GM23248 (cell line): Measurements from ENCODE around the gene DMWD. TPM values are rescaled to one million over a fixed set of nuclear protein-coding genes. Genes with fewer than 3 reads are reported as not detected.

ENCODE experiments used
- DNase-seq: peaks from one replicate; pipeline ENCODE4 v3.0.0-alpha.2; 2015
- H2AFZ ChIP-seq: fragments of 200-600 bp; sonication (generic); 2 replicates; pipeline ENCODE4 v1.6.1; 2016; ENCODE audit warnings: antibody characterized with exemption
- H3F3A ChIP-seq: fragments of 200-600 bp; sonication (generic); 2 replicates; pipeline ENCODE4 v1.6.1; 2016; ENCODE audit warnings: mild to moderate bottlenecking, antibody characterized with exemption, mixed run types; ENCODE audit not compliant: insufficient read depth
- H3K27ac ChIP-seq: fragments of 200-600 bp; sonication (generic); 2 replicates; pipeline ENCODE4 v1.5.1; 2016; ENCODE audit warnings: mild to moderate bottlenecking
- H3K27me3 ChIP-seq: fragments of 200-600 bp; sonication (generic); replicated peaks from 2 replicates; pipeline ENCODE4 v1.6.1; 2016; ENCODE audit warnings: mild to moderate bottlenecking; ENCODE audit not compliant: insufficient read depth
- H3K36me3 ChIP-seq: fragments of 200-600 bp; sonication (generic); 2 replicates; pipeline ENCODE4 v1.6.1; 2016; ENCODE audit warnings: low read depth, mild to moderate bottlenecking
- H3K4me1 ChIP-seq: fragments of 200-600 bp; sonication (generic); 2 replicates; pipeline ENCODE4 v1.6.1; 2016; ENCODE audit warnings: mild to moderate bottlenecking; ENCODE audit not compliant: insufficient read depth
- H3K4me2 ChIP-seq: fragments of 200-600 bp; sonication (generic); one replicate; pipeline ENCODE4 v1.6.1; 2016; ENCODE audit warnings: mild to moderate bottlenecking; ENCODE audit not compliant: unreplicated experiment
- H3K4me3 ChIP-seq: fragments of 200-600 bp; sonication (generic); 2 replicates; pipeline ENCODE4 v1.5.1; 2016; ENCODE audit warnings: mild to moderate bottlenecking
- H3K79me2 ChIP-seq: fragments of 200-600 bp; sonication (generic); 2 replicates; pipeline ENCODE4 v1.6.1; 2016; ENCODE audit warnings: mild to moderate bottlenecking; ENCODE audit not compliant: insufficient read depth
- H3K9ac ChIP-seq: fragments of 200-600 bp; sonication (generic); 2 replicates; pipeline ENCODE4 v1.6.1; 2016; ENCODE audit warnings: mild to moderate bottlenecking
- H3K9me2 ChIP-seq: fragments of 200-600 bp; sonication (generic); 2 replicates; pipeline ENCODE4 v1.6.1; 2016; ENCODE audit warnings: mixed run types, mild to moderate bottlenecking, moderate library complexity; ENCODE audit not compliant: insufficient read depth
- H3K9me3 ChIP-seq: fragments of 200-600 bp; sonication (generic); one replicate; pipeline ENCODE4 v1.6.1; 2017; ENCODE audit warnings: low read depth
- H4K20me1 ChIP-seq: fragments of 200-600 bp; sonication (generic); 2 replicates; pipeline ENCODE4 v1.6.0; 2016; ENCODE audit not compliant: insufficient read depth
- EZH2 ChIP-seq: fragments of 200-600 bp; sonication (generic); IDR thresholded peaks from 2 replicates; pipeline ENCODE4 v1.6.1; 2018; ENCODE audit warnings: antibody characterized with exemption, mild to moderate bottlenecking; ENCODE audit not compliant: insufficient read depth, poor library complexity, severe bottlenecking
- EZH2phosphoT487 ChIP-seq: fragments of 200-600 bp; sonication (generic); IDR thresholded peaks from 2 replicates; pipeline ENCODE4 v1.6.1; 2018; ENCODE audit warnings: antibody characterized with exemption, moderate library complexity, mild to moderate bottlenecking, low read depth; ENCODE audit not compliant: insufficient read depth
- WGBS, 2 experiments: methylation state at CpG; one replicate each; pipeline ENCODE4 v1.1.6; 2015 to 2017; ENCODE audit warnings: low lambda C conversion rate in 2 of 2, low coverage in 1 of 2; ENCODE audit errors: missing lambda C conversion rate in 2 of 2; 5-methylcytosine and 5-hydroxymethylcytosine counted together
- in situ Hi-C: fragments of 300-500 bp; cut with MboI; formaldehyde crosslinking; loops from 2 replicates; pipeline ENCODE4 v1.15.0; 2020
- polyA plus RNA-seq: library from polyadenylated mRNA; unstranded; fragments of >200 nt; fragmentation: Nextera tagmentation; extraction: Ambion mirVana; gene quantifications from 2 replicates; pipeline ENCODE4 v1.2.1, GENCODE V29; 2016
- total RNA-seq: library from RNA; depleted of rRNA; stranded (reverse); fragments of >200 nt; shearing (Covaris generic); gene quantifications from 2 replicates; pipeline ENCODE4 v1.2.3, GENCODE V29; 2014

The DMWD gene
- total and polyA plus RNA-seq, 2 experiments from 2014 or later: 11.5 to 32.6 TPM

DNA sequence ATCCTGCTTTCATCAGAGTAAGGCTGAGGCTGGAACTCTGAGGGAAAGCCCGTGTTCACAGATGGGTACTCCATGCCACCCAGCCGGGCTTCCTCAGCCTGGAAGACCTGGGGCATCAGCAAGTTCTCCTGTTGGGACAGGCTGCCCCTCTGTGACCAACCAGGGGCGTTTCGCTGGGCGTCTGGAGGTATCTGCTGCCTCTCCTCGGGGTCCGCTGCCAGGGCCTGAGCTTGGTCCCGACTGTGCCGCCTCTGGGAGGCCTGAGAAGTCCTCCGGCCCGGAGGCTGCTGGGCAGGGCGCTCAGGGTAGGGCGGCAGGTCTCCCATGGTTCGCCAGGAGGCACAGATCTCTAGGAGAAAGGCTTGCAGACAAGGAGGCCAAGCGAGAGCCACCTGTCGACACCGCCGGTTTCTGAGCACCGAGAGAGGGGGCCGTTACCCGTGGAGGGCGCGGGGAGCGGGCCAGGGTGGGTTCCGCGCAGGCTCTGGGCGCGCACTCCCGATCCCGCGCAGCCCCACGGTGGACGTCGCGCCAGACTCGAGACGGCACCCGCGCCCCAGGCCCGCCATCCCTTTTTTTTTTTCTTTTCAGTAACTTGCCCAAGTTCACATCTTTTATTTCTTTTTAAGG lies 22.3 kb upstream of the DMWD start, which contains the start of gene RSPH6A:
RSPH6A (minus strand) TSS at position 458 of the 630 bp plus-strand sequence; CDS start at position 326, 132 bp downstream.
- Histone ChIP-seq H3K9me3 (no peaks in the 10 kb centered on the region), H3K4me3 (no peak within 1 kb of the TSS), H3F3A (no peaks in the 10 kb centered on the region), H3K36me3 (no peaks in the 10 kb centered on the region), H3K27ac (no peak within 1 kb of the TSS), H3K27me3 (no peaks in the 10 kb centered on the region), H3K9ac (no peak within 1 kb of the TSS), H2AFZ (no peak within 1 kb of the TSS), H3K4me1 (peaks cover 6% of the 10 kb centered on the region; the same call in 1 of the 2 replicates), H4K20me1 (no peaks in the 10 kb centered on the region), H3K9me2 (no peaks in the 10 kb centered on the region), H3K4me2 (no peak within 1 kb of the TSS), H3K79me2 (no peaks in the 10 kb centered on the region)
- WGBS, 2 experiments: 73 to 79% methylated on average over 29 to 40 of the region's 40 CpGs
- no peak for TF ChIP-seq EZH2
- TF ChIP-seq EZH2phosphoT487: no peak
- in situ Hi-C loops: no loop called here
- no peak for DNase-seq

- WGBS, 2 experiments: 74 to 79% methylated on average over 11 to 12 of the region's 12 CpGs
- no peaks in the 10 kb centered on the region for H4K20me1 ChIP-seq
Observed at GRCh38 chr19:45814166-45814780, 21.6 kb upstream of the DMWD start.

GRCh38 chr19:45812297-45812696 lies 19.7 kb upstream of the DMWD start:
- no peak overlapping the region for H3K9ac ChIP-seq
- no peaks in the 10 kb centered on the region for H3K36me3 ChIP-seq
- no peak overlapping the region for H3K4me3 ChIP-seq
- H3K79me2 ChIP-seq: no peaks in the 10 kb centered on the region
- TF ChIP-seq EZH2phosphoT487 (no peak), EZH2 (no peak)
- H4K20me1 ChIP-seq: no peaks in the 10 kb centered on the region
- in situ Hi-C loops: no loop called here
- H3K4me1 ChIP-seq: peaks cover 13% of the 10 kb centered on the region
- no peak overlapping the region for H3K4me2 ChIP-seq
- WGBS, 2 experiments: 75 to 81% methylated on average over 6 of the region's 6 CpGs
- H3F3A ChIP-seq: no peaks in the 10 kb centered on the region
- H3K27me3 ChIP-seq: no peaks in the 10 kb centered on the region
- no peaks in the 10 kb centered on the region for H3K9me3 ChIP-seq
- no peak overlapping the region for H2AFZ ChIP-seq
- no peak for DNase-seq
- no peaks in the 10 kb centered on the region for H3K9me2 ChIP-seq
- no peak overlapping the region for H3K27ac ChIP-seq

More at GRCh38 chr19:45814166-45814780, 21.6 kb upstream of the DMWD start:
- Histone ChIP-seq H2AFZ (no peak overlapping the region), H3K27me3 (no peaks in the 10 kb centered on the region), H3K9me2 (no peaks in the 10 kb centered on the region), H3K4me1 (peaks cover 13% of the 10 kb centered on the region), H3K4me3 (no peak overlapping the region), H3K36me3 (no peaks in the 10 kb centered on the region), H3K4me2 (no peak overlapping the region), H3K27ac (no peak overlapping the region), H3F3A (no peaks in the 10 kb centered on the region), H3K79me2 (no peaks in the 10 kb centered on the region), H3K9ac (no peak overlapping the region), H3K9me3 (no peaks in the 10 kb centered on the region)
- TF ChIP-seq EZH2phosphoT487 (no peak), EZH2 (no peak)
- DNase-seq: peak; percentile 32
- in situ Hi-C loops: no loop called here

- TF ChIP-seq EZH2phosphoT487 (no peak), EZH2 (no peak)
- Histone ChIP-seq H3K36me3 (no peaks in the 10 kb centered on the region), H3K27ac (peak overlapping the region; percentile 38), H3K27me3 (no peaks in the 10 kb centered on the region), H4K20me1 (no peaks in the 10 kb centered on the region), H3F3A (no peaks in the 10 kb centered on the region), H3K79me2 (no peaks in the 10 kb centered on the region), H3K4me2 (peak overlapping the region; percentile 59), H3K9me3 (no peaks in the 10 kb centered on the region), H3K9ac (peak overlapping the region; percentile 23; the same call in 1 of the 2 replicates), H3K9me2 (no peaks in the 10 kb centered on the region), H3K4me1 (peaks cover 18% of the 10 kb centered on the region), H2AFZ (peak overlapping the region; percentile 47; the same call in 1 of the 2 replicates), H3K4me3 (0 out of 2 replicates have a peak overlapping the region, but pooled peaks have one; percentile 4)
- peak; percentile 58 for DNase-seq
- in situ Hi-C loops: no loop called here
- WGBS, 2 experiments: 24 to 26% methylated on average over 7 of the region's 7 CpGs
Observed at GRCh38 chr19:45809643-45810159, 17.1 kb upstream of the DMWD start.
